ENCODE results near the gene GNG4.
"Not testable (repeated sequence)": the region's sequence is repeated elsewhere in the genome, so short reads cannot be mapped to it uniquely, and the experiment has no call there.

Gene GNG4

DNA sequence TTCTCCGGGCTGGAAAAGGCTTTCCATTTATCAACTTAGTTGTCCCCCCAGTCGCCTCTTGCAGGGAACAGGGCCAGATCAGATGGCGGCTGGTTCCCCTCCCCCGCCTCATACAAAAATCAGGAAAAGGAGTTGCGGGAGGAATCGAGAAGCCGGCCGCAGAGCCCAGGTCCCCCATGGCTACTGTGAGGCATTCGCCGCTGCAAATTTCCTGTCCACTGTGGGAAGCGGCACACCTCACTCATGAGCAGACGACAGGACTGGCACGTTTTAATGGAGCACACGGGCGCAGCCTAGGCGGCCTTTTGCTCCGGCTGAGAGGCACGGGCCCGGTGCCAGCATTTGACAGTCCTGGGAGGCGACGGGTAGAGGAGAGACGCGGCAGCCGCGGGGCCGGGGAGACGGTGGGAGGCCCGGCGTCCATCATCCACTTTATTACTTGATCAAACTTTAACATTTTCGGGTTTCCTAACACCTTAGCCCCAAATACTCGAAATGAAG, 1.1 kb downstream of the GNG4 start:
- no peak for DNase-seq

DNA sequence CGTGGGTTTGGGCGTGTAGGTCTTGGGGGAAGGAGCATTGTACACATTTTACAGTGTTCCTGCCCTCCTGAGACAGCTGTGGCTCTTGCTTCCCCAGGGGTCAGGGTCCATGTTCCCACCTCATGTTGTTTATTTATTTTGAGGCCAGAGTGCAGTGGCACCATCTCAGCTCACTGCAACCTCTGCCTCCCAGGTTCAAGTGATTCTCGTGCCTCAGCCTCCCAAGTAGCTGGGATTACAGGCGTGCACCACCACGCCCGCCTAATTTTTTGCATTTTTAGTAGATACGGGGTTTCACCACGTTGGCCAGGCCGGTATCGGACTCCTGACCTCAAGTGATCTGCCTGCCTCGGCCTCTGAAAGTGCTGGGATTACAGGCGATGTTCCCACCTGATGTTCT, 2.0 kb downstream of the GNG4 start:
- not testable (repeated sequence) for DNase-seq

DNA sequence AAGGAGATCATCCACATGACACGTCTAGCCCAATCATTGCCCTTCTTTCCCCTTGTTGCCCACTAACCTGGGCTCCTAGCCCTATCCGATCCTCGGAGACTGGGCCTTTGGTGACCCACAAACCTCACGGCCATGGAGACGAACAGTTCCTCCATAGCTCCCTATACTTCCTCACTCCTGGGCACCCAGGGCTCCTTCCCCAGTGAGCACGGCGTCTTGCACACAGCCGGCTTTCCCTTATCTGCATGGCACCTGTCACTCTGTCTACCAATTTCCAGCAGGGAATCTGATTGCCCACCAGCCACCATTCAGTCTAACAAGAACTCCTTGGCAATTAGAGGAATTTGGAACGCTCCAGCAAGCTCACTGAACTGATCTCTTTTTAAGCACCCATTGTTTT, 3.1 kb downstream of the GNG4 start:
- no peak for DNase-seq

DNA sequence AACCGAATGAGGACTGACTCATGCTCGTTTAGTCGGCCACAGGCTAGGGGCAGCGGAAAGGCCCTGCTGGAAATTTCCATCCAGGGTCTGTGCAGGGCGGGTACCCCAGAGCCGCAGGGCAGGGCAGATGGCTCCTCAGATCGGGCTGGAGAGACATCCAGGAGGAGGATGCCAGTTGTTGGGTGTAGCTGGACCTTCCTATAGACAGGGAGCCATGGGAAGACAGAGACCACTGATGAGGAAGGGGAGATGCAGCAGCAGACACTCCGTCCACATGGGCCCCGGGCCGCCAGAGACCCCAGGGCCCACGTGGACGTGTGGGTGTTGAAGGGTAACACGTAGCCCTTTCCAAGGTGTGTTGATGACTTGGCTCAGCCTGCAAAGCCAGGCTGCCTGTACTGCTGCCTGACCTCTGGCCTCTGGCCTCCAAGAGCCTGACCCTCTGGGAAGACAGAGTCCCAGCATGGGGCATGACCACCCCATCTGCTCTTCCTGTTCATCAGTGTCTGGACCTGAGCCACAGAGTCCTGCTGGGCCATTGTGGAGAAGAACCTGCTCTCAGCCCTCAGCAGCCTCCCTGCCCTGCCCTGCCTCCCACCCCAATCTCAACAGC, 4.8 kb downstream of the GNG4 start:
- DNase-seq = no peak

DNA sequence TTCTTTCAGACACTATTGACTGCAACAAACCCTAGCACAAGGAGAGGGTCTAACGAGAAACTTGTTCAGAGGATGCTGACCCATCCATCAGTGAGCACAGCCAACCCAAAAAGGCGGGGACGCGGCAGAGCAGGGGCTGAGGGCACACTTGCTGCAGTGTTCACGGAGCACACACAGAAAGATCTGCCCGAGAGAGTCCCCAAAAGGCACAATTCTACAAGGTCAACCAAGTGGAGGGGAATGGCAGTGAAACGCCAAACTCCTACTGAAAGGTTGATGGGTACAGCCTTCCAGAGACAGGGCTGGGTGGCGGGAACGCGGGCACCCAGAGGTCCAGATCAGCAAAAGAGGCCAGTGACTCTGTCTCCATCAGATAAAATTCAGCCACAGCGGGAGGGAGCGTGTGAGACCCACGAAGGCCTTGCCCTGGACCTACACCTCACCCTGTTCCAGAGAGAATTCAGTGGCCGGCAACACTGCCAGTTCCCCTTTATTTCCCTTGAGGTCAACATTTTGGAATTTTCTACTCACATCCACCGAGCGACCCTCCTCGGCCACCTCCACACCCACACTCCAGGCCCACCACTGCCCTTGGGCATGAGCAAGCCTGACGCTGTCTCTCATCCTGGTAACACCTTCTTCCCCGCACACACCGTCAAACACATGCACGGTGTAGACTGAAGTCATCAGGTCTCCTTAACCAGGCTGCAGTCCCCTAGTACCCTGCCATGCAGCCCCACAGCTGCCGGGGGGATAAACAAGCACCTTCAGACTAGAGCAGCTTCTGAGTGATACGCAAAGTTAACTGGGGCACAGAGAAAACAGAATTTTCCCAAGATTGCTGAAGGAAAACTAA, 5.5 kb downstream of the GNG4 start:
- no peak for DNase-seq

DNA sequence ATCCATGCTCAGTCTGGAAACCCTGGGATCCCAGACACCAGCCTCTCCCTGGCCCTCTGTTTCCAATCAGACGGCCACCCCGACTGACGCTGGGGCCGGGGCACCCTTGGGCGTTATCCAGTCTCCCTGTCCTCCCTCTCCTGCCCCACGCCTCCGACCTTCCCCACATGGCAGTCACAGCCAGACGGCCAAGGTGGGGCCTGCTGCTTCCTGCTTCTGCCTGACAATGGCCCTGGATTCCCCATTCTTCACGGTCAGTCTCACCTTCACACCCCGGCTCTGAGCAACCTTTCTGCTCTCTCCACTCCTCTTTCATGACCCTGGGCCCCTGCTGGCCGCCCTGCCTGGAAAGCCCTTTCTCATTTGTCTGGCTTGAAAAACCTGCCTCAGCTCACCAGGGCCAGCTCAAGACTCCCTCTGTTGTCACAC, 6.6 kb downstream of the GNG4 start:
- DNase-seq = no peak

DNA sequence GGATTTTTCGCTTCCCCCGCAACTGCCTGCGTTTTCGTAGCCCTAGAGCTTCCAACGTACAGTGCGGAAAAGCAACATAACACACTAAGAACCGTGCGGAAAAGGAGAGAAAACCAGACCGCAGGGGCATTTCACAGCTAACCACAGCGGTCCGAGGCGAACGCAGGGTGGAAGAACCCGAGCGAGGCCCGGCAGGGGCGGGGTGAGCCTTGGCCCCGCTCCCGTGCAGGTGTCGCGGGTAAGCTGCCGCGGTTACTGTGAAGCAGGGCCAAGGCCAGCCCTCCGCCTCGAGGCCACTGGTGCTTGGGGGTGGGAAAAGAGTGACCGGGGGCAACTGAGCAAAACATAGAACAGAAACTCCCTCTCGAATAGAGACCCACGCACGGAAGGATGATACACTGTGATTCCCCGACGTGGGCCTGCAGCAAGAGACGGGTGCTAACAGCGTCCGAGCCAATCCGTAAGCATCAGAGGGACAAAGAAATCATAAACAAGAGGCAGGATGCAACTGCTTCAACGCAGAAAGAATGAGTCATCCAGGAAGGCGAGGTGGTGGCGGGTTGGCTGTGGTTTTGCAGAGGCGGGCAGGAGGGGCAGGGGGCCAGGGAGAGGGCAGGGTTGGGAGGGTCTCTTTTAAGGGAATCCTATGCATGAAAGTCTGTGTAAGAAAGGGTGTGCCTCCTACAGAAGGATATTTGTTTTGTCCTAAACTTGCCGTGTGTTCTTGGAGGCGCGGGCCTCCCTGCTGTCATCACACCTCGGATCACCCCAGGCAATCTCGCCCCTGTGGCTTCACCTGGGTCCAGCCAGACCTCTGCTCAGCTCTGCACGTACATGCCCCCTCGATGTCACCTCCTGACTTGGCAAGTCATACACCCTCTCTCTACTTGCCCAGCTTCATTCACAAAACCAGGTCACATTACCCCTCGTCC, 7.3 kb downstream of the GNG4 start:
- peak; percentile 37 for DNase-seq

DNA sequence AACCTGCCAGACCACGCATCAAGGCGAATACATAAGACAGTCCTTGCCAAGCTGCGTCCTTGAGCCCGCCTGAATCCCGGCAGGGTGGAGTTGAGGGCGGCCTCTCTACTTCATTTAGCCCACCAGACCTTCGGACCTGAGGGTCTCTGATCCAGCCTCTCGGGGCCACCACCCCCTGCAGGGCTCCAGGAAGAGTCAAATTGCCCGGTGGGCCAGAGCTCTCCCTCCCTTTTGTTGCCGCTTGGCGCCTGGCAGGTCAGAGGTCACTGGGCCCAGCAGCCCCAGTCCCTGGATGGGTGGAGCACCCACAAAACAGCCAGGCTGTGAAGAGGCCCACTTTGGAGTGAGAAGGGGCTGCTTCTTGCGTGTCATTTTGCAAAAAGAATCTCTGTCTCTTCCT, 9.0 kb downstream of the GNG4 start:
- DNase-seq = no peak

DNA sequence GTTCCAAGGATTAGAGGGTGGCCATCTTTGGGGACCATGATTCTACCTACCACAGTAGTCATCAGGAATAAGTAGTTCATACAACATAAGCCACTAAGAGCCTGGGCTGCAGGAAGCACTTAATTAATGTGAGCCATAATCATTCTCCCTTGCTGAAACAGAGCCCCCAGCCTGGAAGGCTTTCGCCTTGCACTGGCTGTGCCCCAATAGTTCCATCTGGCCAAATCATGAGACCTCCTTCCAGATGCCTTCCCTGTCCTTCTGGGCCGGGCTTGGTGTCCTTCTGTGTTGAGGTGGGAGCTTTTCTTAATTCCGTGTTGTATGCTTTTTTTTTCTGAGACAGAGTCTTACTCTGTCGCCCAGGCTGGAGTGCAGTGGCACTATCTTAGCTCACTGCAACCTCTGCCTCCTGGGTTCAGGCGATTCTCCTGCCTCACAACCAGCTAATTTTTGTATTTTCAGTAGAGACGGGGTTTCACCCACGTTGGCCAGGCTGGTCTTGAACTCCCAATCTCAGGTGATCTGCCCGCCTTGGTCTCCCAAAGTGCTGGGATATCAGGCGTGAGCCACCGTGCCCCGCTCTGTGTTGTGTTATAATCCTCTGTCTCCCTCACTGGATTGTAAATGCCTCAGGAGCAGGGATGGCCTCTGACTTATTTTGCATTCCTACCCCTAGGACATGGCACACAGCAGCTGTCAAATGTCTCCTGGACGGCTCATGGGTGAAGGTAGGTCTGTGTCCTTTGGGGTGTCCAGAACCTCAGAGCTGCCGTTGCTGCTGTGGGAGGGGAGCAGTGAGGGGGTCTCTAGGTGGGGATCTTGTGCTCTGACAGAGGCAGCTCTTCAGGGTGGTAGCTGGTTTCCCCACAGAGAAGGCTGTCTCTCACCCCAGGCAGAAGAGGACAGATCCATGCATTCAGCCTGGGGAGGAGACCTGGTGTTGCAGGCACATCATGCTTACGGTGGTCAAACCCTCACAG, 10.1 kb downstream of the GNG4 start:
- no peak for DNase-seq

DNA sequence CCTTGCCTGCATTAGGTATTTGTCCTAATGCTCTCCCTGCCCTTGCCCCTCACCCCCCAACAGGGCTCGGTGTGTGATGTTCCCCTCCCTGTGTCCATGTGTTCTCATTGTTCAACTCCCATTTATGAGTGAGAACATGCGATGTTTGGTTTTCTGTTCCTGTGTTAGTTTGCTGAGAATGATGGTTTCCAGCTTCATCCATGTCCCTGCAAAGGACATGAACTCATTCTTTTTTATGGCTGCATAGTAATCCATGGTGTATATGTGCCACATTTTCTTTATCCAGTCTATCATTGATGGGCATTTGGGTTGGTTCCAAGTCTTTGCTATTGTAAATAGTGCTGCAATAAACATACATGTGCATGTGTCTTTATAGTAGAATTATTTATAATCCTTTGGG, 11.0 kb downstream of the GNG4 start:
- DNase-seq = not testable (repeated sequence)

DNA sequence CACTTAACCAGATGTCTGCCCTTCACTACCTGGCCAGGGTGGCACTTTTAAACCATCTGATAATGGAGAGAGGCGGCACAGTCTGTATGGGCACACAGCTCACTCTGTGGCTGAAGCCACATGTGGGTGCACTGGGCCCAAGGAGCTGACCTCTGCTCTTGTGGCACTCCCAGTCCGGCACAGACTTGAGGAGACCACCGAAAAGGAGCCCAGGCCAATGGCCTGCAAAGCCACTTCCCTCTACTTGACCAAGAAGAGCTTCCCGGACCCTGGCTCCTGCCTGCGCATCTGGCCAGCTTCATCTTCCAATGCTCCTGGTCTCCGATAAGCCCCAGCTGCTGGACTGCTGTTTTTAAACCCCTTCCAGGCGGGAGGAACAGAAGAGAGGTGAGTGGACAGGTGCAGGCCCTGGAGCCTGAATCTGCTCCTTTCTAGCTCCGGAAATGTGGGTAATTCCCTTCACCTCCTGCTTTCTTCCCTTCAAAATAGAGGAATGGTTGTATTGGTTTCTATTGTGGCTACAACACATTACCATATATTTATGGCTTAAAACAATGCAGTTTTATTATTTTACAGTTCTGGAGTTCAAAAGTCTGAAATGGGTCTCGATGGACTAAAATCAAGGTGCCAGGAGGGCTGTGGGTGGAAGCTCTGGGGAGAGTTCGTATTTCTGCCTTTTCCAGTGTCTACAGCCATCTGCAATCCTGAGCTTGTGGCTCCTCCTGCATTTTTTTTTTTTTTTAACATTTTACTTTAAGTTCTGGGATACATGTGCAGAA, 11.6 kb downstream of the GNG4 start:
- DNase-seq = no peak

DNA sequence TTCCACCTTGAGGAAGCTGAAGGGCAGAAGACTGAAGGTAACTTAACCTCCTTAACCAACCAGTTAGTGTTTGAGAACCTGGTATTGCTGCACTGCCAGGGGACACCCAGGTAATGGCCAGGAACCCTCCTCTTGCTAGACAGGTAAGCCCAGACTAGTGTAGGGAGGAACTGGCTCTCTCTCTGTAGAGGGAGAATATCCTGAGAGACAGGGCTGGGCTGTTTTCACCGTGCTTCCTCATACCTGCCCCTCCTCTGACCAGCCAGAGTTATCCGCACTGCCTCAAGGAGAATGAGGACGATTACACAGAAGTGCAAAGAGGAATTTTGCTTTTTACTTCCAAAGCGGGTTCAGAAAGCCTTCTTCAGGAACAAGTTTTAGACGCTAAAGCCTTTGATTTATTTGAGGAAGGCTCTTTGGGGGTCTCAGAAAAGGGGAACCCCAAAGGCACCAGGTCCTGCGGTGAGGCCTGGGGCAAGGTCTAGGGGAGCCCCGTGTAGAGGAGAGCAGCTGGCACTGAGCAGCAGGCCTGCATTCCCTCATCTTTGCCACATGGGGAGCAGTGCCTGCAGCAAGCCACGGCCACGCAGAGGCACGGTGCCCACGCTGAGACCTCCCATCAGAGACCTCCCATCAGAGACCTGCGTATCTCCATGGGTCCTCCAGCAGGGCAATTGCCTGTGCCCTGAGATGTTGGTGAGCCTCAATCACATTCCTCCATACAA, 13.5 kb downstream of the GNG4 start:
- no peak for DNase-seq

DNA sequence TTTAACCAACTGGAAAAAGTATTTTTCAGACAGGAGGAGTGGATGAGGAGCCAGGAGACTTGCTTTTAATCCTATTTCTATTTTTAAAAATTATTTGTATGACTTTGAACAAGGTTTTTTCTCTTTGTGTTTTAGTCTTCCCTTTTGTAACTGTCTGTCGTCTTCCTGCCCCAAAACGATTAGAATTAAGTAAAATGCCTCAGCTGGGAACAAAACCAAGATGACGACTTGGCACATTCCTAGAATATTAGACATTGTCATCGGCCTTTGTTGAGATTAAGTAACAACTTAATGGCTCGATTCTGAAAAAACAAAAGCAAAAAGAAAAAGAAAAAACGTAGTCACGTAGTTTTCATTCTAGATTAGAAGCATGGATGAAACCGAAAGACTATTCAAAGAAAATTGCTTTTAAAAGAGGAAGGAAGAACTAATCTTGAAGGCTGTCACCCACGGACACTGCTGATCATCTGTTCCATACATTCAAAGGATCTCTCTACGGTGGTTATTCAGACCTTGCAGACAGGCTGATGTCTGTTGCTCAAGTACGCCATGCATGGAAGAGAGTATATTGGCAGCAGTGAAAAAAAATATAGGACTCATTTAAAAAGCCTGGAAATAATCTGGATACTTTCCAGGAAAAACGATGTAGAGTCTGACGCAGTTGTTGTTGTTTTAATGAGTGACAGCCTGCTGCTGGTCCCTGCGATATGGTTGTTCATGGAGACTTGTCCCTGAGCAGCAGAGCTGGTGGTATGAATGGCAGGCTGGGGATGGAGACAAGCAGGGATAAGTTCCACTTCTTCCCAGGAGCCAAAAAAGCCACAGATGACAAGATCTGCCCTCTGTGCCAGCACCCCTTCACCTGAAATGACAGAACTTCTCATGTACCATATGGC, 16.8 kb downstream of the GNG4 start:
- DNase-seq = no peak

DNA sequence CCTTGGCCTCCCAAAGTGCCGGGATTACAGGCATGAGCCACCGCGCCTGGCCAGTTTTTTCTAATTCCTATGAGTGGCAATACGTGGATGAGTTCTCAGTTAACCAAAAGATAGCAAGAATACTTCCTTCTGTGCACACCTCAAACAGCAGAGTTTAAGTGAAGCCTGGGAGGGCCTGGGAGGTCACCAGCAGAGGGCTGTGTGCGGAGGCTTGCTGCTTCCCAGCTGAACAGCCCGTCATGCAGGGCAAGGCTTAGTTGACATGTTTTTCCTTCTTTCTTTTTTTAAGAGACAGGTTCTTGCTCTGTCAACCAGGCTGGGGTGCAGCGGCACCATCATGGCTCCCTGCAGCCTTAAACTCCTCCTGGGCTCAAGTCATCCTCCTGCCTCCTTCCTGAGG, 17.8 kb downstream of the GNG4 start:
- no peak for DNase-seq

DNA sequence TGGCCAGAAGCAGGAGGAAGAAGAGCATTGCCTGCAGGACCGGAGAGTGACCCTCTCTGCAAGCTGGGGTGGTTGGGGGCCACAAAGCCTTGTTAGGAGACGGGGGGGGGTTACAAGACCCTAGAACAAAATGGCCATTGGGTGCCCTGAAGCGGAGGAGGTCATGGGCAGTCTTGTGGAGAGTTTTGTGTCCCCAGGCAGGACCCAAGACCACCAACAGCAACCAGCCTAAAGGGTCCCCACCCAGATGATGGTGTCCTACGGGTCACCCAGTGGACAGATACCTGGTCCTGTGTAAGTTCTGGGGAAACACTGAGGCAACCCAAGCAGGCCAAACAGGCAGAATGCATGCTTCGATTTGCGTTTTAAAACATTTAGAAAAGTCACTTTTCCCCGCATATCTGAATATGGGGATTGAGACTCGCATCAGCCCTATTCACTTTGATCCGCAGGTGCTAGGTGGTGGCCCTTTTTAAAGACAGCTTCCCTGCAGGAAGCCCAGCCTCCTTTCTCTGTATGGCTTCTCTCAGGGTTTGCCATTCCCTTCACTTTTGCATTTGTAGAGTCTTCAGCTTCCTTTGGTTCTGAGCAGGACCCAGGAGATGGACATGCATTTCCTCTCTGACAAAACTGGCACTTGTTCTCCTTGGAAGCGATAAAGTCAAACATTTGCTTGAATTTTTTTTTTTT, 21.1 kb downstream of the GNG4 start:
- DNase-seq = no peak

DNA sequence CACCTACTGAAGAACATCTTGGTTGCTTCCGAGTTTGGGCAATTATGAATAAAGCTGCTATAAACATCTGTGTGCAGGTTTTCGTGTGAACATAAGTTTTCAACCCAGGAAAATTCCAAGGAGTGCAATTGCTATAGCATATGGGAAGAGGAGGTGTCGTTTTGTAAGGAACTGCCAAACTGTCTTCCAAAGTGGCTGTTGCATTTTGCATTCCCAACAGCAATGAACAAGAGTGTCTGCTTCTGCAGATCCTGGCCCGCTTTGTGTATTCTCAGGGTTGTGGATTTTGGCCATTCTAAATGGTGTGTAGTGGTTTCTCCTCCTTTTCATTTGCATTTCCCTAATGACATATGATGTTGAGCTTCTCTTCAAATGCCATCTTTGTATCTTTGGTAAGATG, 23.8 kb downstream of the GNG4 start:
- no peak for DNase-seq

DNA sequence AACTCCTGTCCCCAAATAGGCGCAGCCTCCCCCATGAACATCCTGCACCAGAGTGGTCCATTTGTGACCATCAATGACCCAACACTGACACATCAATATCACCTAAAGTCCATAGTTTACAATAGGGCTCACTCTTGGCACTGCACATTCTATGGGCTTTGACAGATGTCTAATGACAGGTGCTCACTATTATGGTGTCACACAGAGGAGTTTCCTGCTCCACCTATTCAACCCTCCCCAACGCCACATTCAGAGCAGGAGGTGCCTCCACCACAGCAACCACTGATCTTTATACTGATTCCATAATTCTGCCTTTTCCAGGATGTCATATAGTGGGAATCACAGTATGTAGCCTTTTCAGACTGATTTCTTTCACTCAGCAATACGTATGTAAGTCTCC, 24.2 kb downstream of the GNG4 start:
- no peak for DNase-seq

DNA sequence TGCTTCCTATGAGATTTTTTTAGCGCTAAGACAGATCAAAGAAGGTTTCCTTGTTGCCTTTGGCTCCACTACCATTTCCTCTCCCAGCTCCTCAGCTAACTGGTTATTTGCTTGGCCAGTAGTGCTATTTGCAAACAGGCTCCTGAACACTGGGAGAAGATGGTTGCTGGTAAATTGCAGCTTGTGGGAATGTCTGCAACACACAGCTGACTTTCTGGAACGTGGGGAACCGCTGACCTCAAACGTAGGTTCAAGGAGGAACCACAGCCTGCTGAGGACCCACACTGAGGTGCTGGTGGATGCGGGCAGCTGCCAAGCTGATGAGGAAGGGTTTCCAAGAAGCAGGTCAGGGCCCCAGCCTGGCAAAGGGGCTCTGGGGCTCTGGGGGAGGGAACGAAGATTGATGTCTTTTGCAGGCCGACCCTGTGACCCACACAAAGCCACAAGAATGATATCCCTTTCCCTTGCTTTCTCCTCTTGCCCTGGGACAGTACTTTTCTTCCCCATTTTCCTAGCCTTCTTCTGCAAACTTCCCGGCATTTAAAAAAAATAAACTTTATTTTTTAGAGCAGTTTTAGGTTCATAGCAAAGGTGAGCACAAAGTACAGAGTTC, 24.8 kb downstream of the GNG4 start:
- no peak for DNase-seq

Measured in stimulated activated CD4-positive, alpha-beta T cell treated with anti-CD3 and anti-CD28 coated beads, Interleukin-12 subunit alpha, Interleukin-12 subunit beta, amount 100 ng/mL, for 4 hours (primary cell).